HepG2 (cell line): ENCODE measurements around the gene TLR1.

Experiments used
- TFDP2 ChIP-seq: sonication (generic); formaldehyde crosslinking; IDR thresholded peaks from 2 replicates; pipeline ENCODE4 v1.4.0; 2020; ENCODE audit warnings: missing genetic modification reagents
- ZNF317 ChIP-seq: sonication (generic); formaldehyde crosslinking; IDR thresholded peaks from 2 replicates; pipeline ENCODE4 v1.5.0; 2020; ENCODE audit warnings: mild to moderate bottlenecking, missing genetic modification reagents
- ZNF580 ChIP-seq: IDR thresholded peaks from 2 replicates; pipeline ENCODE4 v1.6.1; 2016; ENCODE audit warnings: low read depth, borderline replicate concordance
- ZSCAN20 ChIP-seq: sonication (generic); formaldehyde crosslinking; IDR thresholded peaks from 2 replicates; pipeline ENCODE4 v1.4.0; 2020; ENCODE audit warnings: missing genetic modification reagents, mild to moderate bottlenecking, borderline replicate concordance

- no peak for TF ChIP-seq ZSCAN20
- no peak for TF ChIP-seq ZNF580
- TF ChIP-seq TFDP2 = no peak
- no peak for TF ChIP-seq ZNF317 (CRISPR knock-in tag)
These were observed 9.5 kb downstream of the TLR1 start for GRCh38 chr4:38795087-38795486.
